OCI-LY7 (cell line): ENCODE data around the gene YKT6.

Experiments
- EZH2phosphoT487 ChIP-seq: fragments of 200-600 bp; sonication (generic); IDR thresholded peaks from 2 replicates; pipeline ENCODE4 v1.6.1; 2018; ENCODE audit warnings: low read depth, borderline replicate concordance, mild to moderate bottlenecking, mixed run types, antibody characterized with exemption, low read length, moderate library complexity, mixed read lengths
- TF ChIP-seq, protein P1 (sequence below): fragments of 200-600 bp; sonication (generic); conservative IDR thresholded peaks from 2 replicates; pipeline ENCODE4 v1.5.1; 2014; ENCODE audit warnings: mild to moderate bottlenecking, antibody characterized with exemption, low read length, moderate library complexity, mixed read lengths

DNA sequence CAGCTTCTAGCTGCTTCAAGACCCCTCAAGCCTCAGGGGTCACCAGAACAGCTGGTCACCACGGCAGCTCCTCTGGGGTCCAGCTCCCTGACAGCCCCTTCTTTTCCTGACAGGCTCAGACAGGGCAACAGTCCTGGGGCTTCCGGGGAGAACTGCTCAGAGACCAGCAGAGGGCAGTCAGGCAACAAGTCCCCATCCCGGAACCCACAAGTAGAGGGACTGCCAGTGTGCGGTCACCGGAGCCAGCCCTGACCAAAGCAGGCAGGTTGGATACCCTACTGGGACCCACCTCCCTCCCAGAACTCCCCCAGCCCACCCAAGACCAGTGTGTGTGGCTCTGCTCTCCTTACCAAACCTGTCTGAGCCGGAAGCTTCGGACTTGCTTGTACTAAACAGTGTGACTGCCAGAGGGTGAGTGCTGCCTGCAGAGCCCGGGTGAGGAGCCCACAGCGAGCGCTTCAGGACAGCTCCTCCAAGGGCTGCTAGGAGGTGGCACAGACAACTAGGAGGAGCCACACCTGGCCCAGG, 40.3 kb downstream of the YKT6 start:
- TF ChIP-seq, protein P1, sequence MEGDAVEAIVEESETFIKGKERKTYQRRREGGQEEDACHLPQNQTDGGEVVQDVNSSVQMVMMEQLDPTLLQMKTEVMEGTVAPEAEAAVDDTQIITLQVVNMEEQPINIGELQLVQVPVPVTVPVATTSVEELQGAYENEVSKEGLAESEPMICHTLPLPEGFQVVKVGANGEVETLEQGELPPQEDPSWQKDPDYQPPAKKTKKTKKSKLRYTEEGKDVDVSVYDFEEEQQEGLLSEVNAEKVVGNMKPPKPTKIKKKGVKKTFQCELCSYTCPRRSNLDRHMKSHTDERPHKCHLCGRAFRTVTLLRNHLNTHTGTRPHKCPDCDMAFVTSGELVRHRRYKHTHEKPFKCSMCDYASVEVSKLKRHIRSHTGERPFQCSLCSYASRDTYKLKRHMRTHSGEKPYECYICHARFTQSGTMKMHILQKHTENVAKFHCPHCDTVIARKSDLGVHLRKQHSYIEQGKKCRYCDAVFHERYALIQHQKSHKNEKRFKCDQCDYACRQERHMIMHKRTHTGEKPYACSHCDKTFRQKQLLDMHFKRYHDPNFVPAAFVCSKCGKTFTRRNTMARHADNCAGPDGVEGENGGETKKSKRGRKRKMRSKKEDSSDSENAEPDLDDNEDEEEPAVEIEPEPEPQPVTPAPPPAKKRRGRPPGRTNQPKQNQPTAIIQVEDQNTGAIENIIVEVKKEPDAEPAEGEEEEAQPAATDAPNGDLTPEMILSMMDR: peak; percentile 91
- TF ChIP-seq EZH2phosphoT487: no peak
